Ovary (tissue), 3 donors: ENCODE data around the gene SND1.

Source experiments
- POLR2A ChIP-seq: fragments of 450-650 bp; IDR thresholded peaks from one replicate; pipeline ENCODE4 v1.6.1; 2017; ENCODE audit warnings: antibody characterized with exemption, mild to moderate bottlenecking, moderate library complexity
- TF ChIP-seq, protein P1 (sequence below), 3 donors: fragments of 450-650 bp in 2 of 3; fragments of 200-600 bp in 1 of 3; IDR thresholded peaks; one replicate each; pipeline versions ENCODE4 v1.5.1 to v1.8.0; 2016 to 2022; ENCODE audit warnings: antibody characterized with exemption in 3 of 3, mild to moderate bottlenecking in 1 of 3
- donor health status: DM: no; HTN: no; CAD: no.

DNA sequence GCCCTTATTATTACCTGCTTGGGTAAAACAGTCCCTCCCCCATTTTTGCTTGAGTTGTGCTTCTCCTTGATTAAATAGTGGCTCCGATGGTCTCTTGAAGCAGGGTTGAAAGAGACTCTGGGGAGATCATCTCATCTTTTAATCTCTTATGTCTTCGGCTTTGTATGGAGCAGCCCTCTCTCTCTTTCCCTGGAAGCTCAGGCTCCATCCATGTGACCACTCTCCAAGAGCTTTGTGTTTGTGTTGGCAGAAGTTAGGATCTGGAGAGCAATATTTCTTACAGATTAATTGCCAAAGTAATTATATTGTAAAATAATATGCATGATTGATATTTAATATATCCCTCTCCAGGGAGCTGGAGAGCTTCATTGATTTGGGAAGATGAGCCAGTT, 302.4 kb downstream of the SND1 start:
- TF ChIP-seq, protein P1, sequence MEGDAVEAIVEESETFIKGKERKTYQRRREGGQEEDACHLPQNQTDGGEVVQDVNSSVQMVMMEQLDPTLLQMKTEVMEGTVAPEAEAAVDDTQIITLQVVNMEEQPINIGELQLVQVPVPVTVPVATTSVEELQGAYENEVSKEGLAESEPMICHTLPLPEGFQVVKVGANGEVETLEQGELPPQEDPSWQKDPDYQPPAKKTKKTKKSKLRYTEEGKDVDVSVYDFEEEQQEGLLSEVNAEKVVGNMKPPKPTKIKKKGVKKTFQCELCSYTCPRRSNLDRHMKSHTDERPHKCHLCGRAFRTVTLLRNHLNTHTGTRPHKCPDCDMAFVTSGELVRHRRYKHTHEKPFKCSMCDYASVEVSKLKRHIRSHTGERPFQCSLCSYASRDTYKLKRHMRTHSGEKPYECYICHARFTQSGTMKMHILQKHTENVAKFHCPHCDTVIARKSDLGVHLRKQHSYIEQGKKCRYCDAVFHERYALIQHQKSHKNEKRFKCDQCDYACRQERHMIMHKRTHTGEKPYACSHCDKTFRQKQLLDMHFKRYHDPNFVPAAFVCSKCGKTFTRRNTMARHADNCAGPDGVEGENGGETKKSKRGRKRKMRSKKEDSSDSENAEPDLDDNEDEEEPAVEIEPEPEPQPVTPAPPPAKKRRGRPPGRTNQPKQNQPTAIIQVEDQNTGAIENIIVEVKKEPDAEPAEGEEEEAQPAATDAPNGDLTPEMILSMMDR (IDR thresholded peaks at IDR 0.05) = no peak
- TF ChIP-seq POLR2A = no peak
